HG03025 (cell line): Measurements from ENCODE around the gene ZNF224.
"Not testable (repeated sequence)": the region's sequence is repeated elsewhere in the genome, so short reads cannot be mapped to it uniquely, and the experiment has no call there.

Source experiments
- ATAC-seq: cut with Tn5 transposase; IDR thresholded peaks from one replicate; pipeline ENCODE4 v1.9.1; 2021; ENCODE audit warnings: mild to moderate bottlenecking, moderate library complexity; ENCODE audit not compliant: unreplicated experiment, low FRiP score

Gene ZNF224

GRCh38 chr19:44121162-44121561 is 27.0 kb downstream of the ZNF224 start:
- not testable (repeated sequence) for ATAC-seq

GRCh38 chr19:44131955-44132354 is 37.8 kb downstream of the ZNF224 start:
- ATAC-seq: no peak

GRCh38 chr19:44141191-44142058 is 47.3 kb downstream of the ZNF224 start, which contains the start of gene ZNF234:
Gene ZNF234, plus strand, starts transcription at chr19:44141554. Its CDS starts 3,079 bp downstream, at chr19:44144633.
- ATAC-seq: peak; percentile 71

GRCh38 chr19:44142059-44142433 is 47.9 kb downstream of the ZNF224 start:
- no peak for ATAC-seq

- no peak for ATAC-seq
Measured at GRCh38 chr19:44149776-44150175, 55.6 kb downstream of the ZNF224 start.

GRCh38 chr19:44151491-44151890 is 57.3 kb downstream of the ZNF224 start:
- ATAC-seq: no peak

GRCh38 chr19:44156475-44156874 is 62.3 kb downstream of the ZNF224 start:
- ATAC-seq: no peak
